ENCODE data around the gene FGD4. TPM values are rescaled to one million over a fixed set of nuclear protein-coding genes. Genes with fewer than 3 reads are reported as not detected.

FGD4 gene
- total RNA-seq, 1 donor, result 17.3 TPM

GRCh38 chr12:32669584-32669983 is 270.2 kb downstream of the FGD4 start:
- Histone ChIP-seq H3K9me3 (ENCODE audit: low read depth, low read length) (no peaks in the 10 kb centered on the region), H3K27me3 (ENCODE audit: insufficient read depth, low read length) (no peaks in the 10 kb centered on the region), H3K4me3 (ENCODE audit: low read length) (no peak overlapping the region), H3K4me1 (ENCODE audit: insufficient read depth, low read length) (peaks cover 7% of the 10 kb centered on the region)

- H3K9me3 ChIP-seq (ENCODE audit: low read depth, low read length), result no peaks in the 10 kb centered on the region
- no peak overlapping the region for H3K4me3 ChIP-seq (ENCODE audit: low read length)
- peaks cover 15% of the 10 kb centered on the region for H3K4me1 ChIP-seq (ENCODE audit: insufficient read depth, low read length)
- no peaks in the 10 kb centered on the region for H3K27me3 ChIP-seq (ENCODE audit: insufficient read depth, low read length)
Measured at GRCh38 chr12:32671930-32672780, 272.8 kb downstream of the FGD4 start.

- peaks cover 19% of the 10 kb centered on the region for H3K4me1 ChIP-seq (ENCODE audit: insufficient read depth, low read length)
- peak within 1 kb of the TSS; percentile 89 for H3K4me3 ChIP-seq (ENCODE audit: low read length)
- no peaks in the 10 kb centered on the region for H3K27me3 ChIP-seq (ENCODE audit: insufficient read depth, low read length)
- H3K9me3 ChIP-seq (ENCODE audit: low read depth, low read length), result no peaks in the 10 kb centered on the region
Measured at GRCh38 chr12:32679091-32679919, 279.9 kb downstream of the FGD4 start, which contains the start of gene DNM1L. TSS of gene DNM1L (plus strand) at chr12:32679301. CDS start at chr12:32679364, 63 bp downstream.

- no peaks in the 10 kb centered on the region for H3K9me3 ChIP-seq (ENCODE audit: low read depth, low read length)
- H3K4me1 ChIP-seq (ENCODE audit: insufficient read depth, low read length), result peaks cover 14% of the 10 kb centered on the region
Measured at GRCh38 chr12:32679920-32680237, 280.5 kb downstream of the FGD4 start.

GRCh38 chr12:32680787-32681186 is 281.4 kb downstream of the FGD4 start:
- H3K9me3 ChIP-seq (ENCODE audit: low read depth, low read length), result no peaks in the 10 kb centered on the region
- H3K4me1 ChIP-seq (ENCODE audit: insufficient read depth, low read length), result peaks cover 9% of the 10 kb centered on the region
- H3K4me3 ChIP-seq (ENCODE audit: low read length), result no peak overlapping the region
- H3K27me3 ChIP-seq (ENCODE audit: insufficient read depth, low read length), result no peaks in the 10 kb centered on the region

More at GRCh38 chr12:32679920-32680237, 280.5 kb downstream of the FGD4 start:
- Histone ChIP-seq H3K27me3 (ENCODE audit: insufficient read depth, low read length) (no peaks in the 10 kb centered on the region), H3K4me3 (ENCODE audit: low read length) (peak overlapping the region; percentile 89)

- H3K4me3 ChIP-seq (ENCODE audit: low read length), result no peak overlapping the region
- H3K27me3 ChIP-seq (ENCODE audit: insufficient read depth, low read length), result no peaks in the 10 kb centered on the region
- H3K4me1 ChIP-seq (ENCODE audit: insufficient read depth, low read length), result peaks cover 9% of the 10 kb centered on the region
- no peaks in the 10 kb centered on the region for H3K9me3 ChIP-seq (ENCODE audit: low read depth, low read length)
Measured at GRCh38 chr12:32681272-32681671, 281.9 kb downstream of the FGD4 start.

- no peak overlapping the region for H3K4me3 ChIP-seq (ENCODE audit: low read length)
- H3K27me3 ChIP-seq (ENCODE audit: insufficient read depth, low read length), result no peaks in the 10 kb centered on the region
- no peaks in the 10 kb centered on the region for H3K4me1 ChIP-seq (ENCODE audit: insufficient read depth, low read length)
- H3K9me3 ChIP-seq (ENCODE audit: low read depth, low read length), result no peaks in the 10 kb centered on the region
Measured at GRCh38 chr12:32686340-32686739, 287.0 kb downstream of the FGD4 start.

- H3K27me3 ChIP-seq (ENCODE audit: insufficient read depth, low read length), result no peaks in the 10 kb centered on the region
- H3K9me3 ChIP-seq (ENCODE audit: low read depth, low read length), result no peaks in the 10 kb centered on the region
- H3K4me1 ChIP-seq (ENCODE audit: insufficient read depth, low read length), result no peaks in the 10 kb centered on the region
- H3K4me3 ChIP-seq (ENCODE audit: low read length), result no peak overlapping the region
Measured at GRCh38 chr12:32688786-32689185, 289.4 kb downstream of the FGD4 start.

GRCh38 chr12:32690927-32691326 is 291.6 kb downstream of the FGD4 start:
- no peaks in the 10 kb centered on the region for H3K27me3 ChIP-seq (ENCODE audit: insufficient read depth, low read length)
- no peaks in the 10 kb centered on the region for H3K9me3 ChIP-seq (ENCODE audit: low read depth, low read length)
- H3K4me1 ChIP-seq (ENCODE audit: insufficient read depth, low read length), result no peaks in the 10 kb centered on the region
- no peak overlapping the region for H3K4me3 ChIP-seq (ENCODE audit: low read length)

- no peak overlapping the region for H3K4me3 ChIP-seq (ENCODE audit: low read length)
- H3K4me1 ChIP-seq (ENCODE audit: insufficient read depth, low read length), result no peaks in the 10 kb centered on the region
- no peaks in the 10 kb centered on the region for H3K9me3 ChIP-seq (ENCODE audit: low read depth, low read length)
- H3K27me3 ChIP-seq (ENCODE audit: insufficient read depth, low read length), result no peaks in the 10 kb centered on the region
Measured at GRCh38 chr12:32692358-32692757, 293.0 kb downstream of the FGD4 start.

GRCh38 chr12:32693036-32693435 is 293.7 kb downstream of the FGD4 start:
- Histone ChIP-seq H3K27me3 (ENCODE audit: insufficient read depth, low read length) (no peaks in the 10 kb centered on the region), H3K4me3 (ENCODE audit: low read length) (no peak overlapping the region), H3K9me3 (ENCODE audit: low read depth, low read length) (no peaks in the 10 kb centered on the region), H3K4me1 (ENCODE audit: insufficient read depth, low read length) (no peaks in the 10 kb centered on the region)
